Testis (tissue), 3 donors: ENCODE data around the gene YTHDC1. TPM values are rescaled to one million over a fixed set of nuclear protein-coding genes. Genes with fewer than 3 reads are reported as not detected.

Experiments
- DNase-seq: peaks from one replicate; pipeline ENCODE4 v3.0.0-alpha.2; 2019
- H3K27ac ChIP-seq, 2 donors: fragments of 200-600 bp; sonication (generic); one replicate each; pipeline ENCODE4 v1.5.1; 2019
- H3K27me3 ChIP-seq: fragments of 200-600 bp; sonication (generic); one replicate; pipeline ENCODE4 v1.5.1; 2019
- H3K36me3 ChIP-seq: fragments of 200-600 bp; sonication (generic); one replicate; pipeline ENCODE4 v1.5.1; 2017; ENCODE audit warnings: low read depth; ENCODE audit errors: missing control alignments
- H3K4me1 ChIP-seq: fragments of 200-600 bp; sonication (generic); one replicate; pipeline ENCODE4 v1.5.1; 2019
- H3K4me3 ChIP-seq, 2 donors: fragments of 200-600 bp; sonication (generic); one replicate each; pipeline ENCODE4 v1.5.1; 2017 to 2019
- H3K9me3 ChIP-seq: fragments of 200-600 bp; sonication (generic); one replicate; pipeline ENCODE4 v1.5.1; 2017
- POLR2A ChIP-seq: fragments of 450-650 bp; IDR thresholded peaks from one replicate; pipeline ENCODE4 v1.6.1; 2017; ENCODE audit warnings: antibody characterized with exemption, mild to moderate bottlenecking, moderate library complexity
- WGBS, 2 donors: methylation state at CpG; one replicate each; pipeline ENCODE4 v1.1.5; 2018; 5-methylcytosine and 5-hydroxymethylcytosine counted together
- intact Hi-C: fragments of 100-400 bp; cut with DNase I; formaldehyde crosslinking; loops from one replicate; pipeline ENCODE4 v1.15.1; 2023; ENCODE audit warnings: low total_unique reads
- polyA plus RNA-seq: library from polyadenylated mRNA; stranded (reverse); fragments of 350-450 nt; fragmentation: Illumina TruSeq; extraction: RNeasy Lipid Tissue Mini Kit (QIAGEN cat#74804); gene quantifications from one replicate; pipeline ENCODE4 v1.2.3, GENCODE V29; 2014; ENCODE audit warnings: low read depth, low replicate concordance; ENCODE audit not compliant: insufficient read depth
- total RNA-seq, 2 donors: library from RNA; depleted of rRNA; stranded (reverse); fragments of >200 nt; gene quantifications; one replicate each; pipeline ENCODE4 v1.2.3, GENCODE V29; 2016
- TF ChIP-seq, protein P1 (sequence below), 3 experiments: fragments of 450-650 bp in 2 of 3; fragments of 200-600 bp in 1 of 3; sonication (generic) in 1 of 3; IDR thresholded peaks; one replicate each; pipeline ENCODE4 v1.5.1; 2016 to 2019; ENCODE audit warnings: antibody characterized with exemption in 3 of 3, mild to moderate bottlenecking in 2 of 3, moderate library complexity in 1 of 3

Gene YTHDC1
- total and polyA plus RNA-seq, 3 donors from 2014 or later: 56.5 to 92.6 (median 78.2) TPM

DNA sequence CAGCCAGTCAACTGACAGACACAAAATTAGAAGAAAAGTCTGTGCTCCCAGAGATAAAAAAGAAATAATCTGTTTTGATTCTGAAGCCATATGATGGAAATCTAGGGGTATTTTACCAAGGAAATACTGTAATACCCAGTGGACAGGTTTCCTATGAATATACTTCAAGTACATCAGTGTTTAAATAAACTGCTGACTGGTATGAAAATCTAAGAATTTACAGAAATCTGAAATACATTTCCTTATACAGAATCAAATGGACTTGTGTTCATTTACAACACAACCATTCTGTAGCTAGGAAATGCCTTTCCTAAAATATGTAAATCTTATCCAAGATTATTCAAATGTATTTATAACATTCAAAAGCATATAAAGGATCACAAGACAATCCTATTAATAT, 13.4 kb downstream of the YTHDC1 start:
- H3K27ac ChIP-seq: no peak overlapping the region

DNA sequence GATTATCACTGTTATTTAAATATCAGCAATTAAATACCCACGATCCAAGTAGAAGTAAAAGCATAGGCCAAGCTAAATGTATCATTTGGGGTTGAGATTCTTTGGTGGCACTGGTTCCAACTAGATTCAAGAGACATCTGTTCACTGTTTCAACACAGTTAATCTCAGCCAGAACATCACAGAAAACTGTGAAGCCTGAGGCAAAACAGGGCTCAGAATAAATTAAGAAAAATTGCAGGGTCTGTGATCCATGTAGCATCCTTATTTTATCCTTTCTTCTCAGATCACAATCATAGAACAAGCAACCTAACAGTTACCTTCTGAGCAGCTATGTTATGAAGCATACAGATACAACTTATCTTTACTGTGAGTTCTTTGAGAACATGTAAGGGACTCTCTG, 23.7 kb downstream of the YTHDC1 start:
- Histone ChIP-seq H3K9me3 (no peaks in the 10 kb centered on the region), H3K27ac (no peak overlapping the region), H3K4me3 (no peak overlapping the region), H3K4me1 (no peaks in the 10 kb centered on the region), H3K27me3 (no peaks in the 10 kb centered on the region), H3K36me3 (no peaks in the 10 kb centered on the region)
- DNase-seq: no peak
- no peak for TF ChIP-seq POLR2A
- WGBS, 2 donors: 62 to 81% methylated on average over 1 of the region's 1 CpG
- intact Hi-C loops: no loop called here

More for the DNA sequence above, 13.4 kb downstream of the YTHDC1 start:
- no peaks in the 10 kb centered on the region for H3K36me3 ChIP-seq
- intact Hi-C loops: no loop called here
- H3K9me3 ChIP-seq: no peaks in the 10 kb centered on the region
- no peaks in the 10 kb centered on the region for H3K27me3 ChIP-seq
- no peak for DNase-seq
- TF ChIP-seq POLR2A: no peak
- TF ChIP-seq, protein P1, sequence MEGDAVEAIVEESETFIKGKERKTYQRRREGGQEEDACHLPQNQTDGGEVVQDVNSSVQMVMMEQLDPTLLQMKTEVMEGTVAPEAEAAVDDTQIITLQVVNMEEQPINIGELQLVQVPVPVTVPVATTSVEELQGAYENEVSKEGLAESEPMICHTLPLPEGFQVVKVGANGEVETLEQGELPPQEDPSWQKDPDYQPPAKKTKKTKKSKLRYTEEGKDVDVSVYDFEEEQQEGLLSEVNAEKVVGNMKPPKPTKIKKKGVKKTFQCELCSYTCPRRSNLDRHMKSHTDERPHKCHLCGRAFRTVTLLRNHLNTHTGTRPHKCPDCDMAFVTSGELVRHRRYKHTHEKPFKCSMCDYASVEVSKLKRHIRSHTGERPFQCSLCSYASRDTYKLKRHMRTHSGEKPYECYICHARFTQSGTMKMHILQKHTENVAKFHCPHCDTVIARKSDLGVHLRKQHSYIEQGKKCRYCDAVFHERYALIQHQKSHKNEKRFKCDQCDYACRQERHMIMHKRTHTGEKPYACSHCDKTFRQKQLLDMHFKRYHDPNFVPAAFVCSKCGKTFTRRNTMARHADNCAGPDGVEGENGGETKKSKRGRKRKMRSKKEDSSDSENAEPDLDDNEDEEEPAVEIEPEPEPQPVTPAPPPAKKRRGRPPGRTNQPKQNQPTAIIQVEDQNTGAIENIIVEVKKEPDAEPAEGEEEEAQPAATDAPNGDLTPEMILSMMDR (IDR thresholded peaks at IDR 0.05): no peak
- H3K4me1 ChIP-seq: peaks cover 12% of the 10 kb centered on the region
- H3K4me3 ChIP-seq: no peak overlapping the region

DNA sequence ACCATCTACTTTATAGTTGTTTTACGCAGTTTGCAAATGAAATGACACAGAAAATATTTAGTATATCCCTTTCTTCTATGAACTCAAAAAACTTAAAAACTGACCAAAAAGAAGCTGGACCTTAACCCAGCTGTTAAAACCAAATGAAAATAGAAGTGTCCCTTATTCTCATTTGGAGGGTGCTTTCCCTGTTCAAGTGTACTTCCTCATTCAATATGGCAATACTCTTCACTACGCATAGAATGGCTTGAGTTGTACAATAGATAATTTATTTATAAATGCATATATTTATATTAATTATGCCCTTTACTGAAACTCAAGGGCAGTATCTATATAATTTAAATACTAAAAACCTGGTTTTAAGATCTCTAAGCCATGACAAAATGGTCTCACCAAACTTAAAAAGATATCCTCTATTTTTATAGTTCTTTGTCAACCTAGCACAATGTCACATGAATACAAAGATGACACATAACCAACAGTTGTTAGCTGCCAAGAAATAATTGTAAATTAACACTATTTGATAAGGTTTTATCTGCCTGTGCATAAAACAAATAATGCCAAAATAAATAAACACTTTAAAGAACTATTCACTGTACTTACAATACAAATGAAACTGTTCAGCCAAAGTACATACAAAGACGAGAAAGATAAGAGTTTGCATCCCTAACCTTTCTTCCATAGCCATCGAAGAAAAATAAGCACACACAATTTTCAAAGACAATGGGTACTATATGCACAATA, 25.2 kb downstream of the YTHDC1 start:
- H3K9me3 ChIP-seq: no peaks in the 10 kb centered on the region
- H3K27ac ChIP-seq: no peak overlapping the region
- no peaks in the 10 kb centered on the region for H3K4me1 ChIP-seq
- H3K27me3 ChIP-seq: no peaks in the 10 kb centered on the region
- no peak for DNase-seq
- H3K4me3 ChIP-seq: no peak overlapping the region
- 65 to 66% methylated on average over 4 of the region's 4 CpGs for WGBS, 2 donors
- intact Hi-C loops: no loop called here
- TF ChIP-seq, protein P1 (IDR thresholded peaks at IDR 0.05): no peak
- TF ChIP-seq POLR2A: no peak
- no peaks in the 10 kb centered on the region for H3K36me3 ChIP-seq

DNA sequence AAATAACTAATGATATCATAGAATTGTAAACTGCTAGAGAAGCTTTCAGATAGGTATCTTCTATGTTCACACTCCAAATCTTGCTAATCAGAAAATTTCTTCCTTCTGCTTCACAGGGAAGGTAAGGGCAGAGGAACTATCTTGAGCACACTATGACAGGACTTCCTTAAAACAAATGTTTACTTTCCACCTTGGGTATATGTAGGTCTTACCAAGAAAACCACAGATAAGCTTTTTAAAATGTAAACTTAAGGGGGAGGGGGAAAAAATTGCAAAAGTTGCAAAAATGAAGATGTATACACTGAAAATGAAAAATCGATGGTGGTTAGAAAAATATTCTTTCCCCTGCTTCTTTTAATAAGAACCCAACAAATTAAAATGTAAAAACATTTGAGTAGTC, 30.9 kb downstream of the YTHDC1 start:
- H3K27ac ChIP-seq: no peak overlapping the region
- no peaks in the 10 kb centered on the region for H3K27me3 ChIP-seq
- no peak for DNase-seq
- H3K4me1 ChIP-seq: no peaks in the 10 kb centered on the region
- intact Hi-C loops: no loop called here
- no peak for TF ChIP-seq POLR2A
- TF ChIP-seq, protein P1 (IDR thresholded peaks at IDR 0.05): no peak
- peaks cover 4% of the 10 kb centered on the region for H3K36me3 ChIP-seq
- H3K9me3 ChIP-seq: no peaks in the 10 kb centered on the region
- 85 to 100% methylated on average over 1 of the region's 1 CpG for WGBS, 2 donors
- no peak overlapping the region for H3K4me3 ChIP-seq

DNA sequence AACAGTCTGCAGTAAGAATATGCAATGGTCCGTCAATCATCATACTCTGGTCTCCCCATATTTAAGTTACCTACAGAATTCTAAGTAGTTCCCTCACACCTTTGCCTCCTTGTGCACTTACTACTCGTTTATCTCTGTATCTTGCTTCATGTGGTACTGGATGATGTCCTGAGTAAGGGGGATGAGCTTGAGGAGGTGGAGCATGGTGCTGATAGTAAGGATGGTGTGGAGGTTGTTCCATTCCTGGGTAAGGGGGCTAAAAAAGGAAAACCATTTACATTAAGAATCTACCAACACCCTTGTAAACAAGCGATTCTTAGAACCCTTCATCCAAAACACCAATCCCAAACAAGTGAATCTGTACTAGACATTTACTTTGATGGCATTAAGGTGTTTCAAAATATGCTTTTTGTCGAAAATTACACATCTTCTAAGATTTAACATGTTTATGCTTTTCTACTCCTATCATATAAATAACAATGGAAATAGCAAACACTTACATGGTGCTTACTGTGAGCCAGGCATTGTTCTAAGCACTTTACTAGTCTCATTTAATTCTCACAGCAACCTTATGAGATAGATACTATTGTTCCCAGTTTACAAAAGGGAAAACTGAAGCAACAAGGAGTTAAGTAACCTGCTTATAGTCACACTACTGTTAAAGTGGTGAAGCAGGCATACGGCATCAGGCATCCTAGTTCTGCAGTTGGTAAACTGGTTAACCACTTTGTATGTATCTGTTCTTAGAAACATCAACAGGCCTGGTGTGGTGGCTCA, 33.5 kb downstream of the YTHDC1 start:
- H3K4me1 ChIP-seq: no peaks in the 10 kb centered on the region
- DNase-seq: no peak
- 68 to 76% methylated on average over 5 of the region's 5 CpGs for WGBS, 2 donors
- TF ChIP-seq POLR2A: no peak
- TF ChIP-seq, protein P1 (IDR thresholded peaks at IDR 0.05): no peak
- no peak overlapping the region for H3K27ac ChIP-seq
- H3K27me3 ChIP-seq: no peaks in the 10 kb centered on the region
- no peaks in the 10 kb centered on the region for H3K9me3 ChIP-seq
- intact Hi-C loops: no loop called here
- H3K36me3 ChIP-seq: peaks cover 4% of the 10 kb centered on the region
- no peak overlapping the region for H3K4me3 ChIP-seq
